Activated T-helper 1 cell treated with anti-CD3 and anti-CD28 coated beads, Interleukin-12 subunit alpha, Interleukin-12 subunit beta, Interleukin-2, Interleukin-4 antibody, amounts not matched to agents 30 ng/mL and 10 ng/mL and 1 ng/mL, durations not matched to agents 14 hours and 24 hours and 36 hours (primary cell): ENCODE results near the gene LGALS12. TPM values are rescaled to one million over a fixed set of nuclear protein-coding genes. Genes with fewer than 3 reads are reported as not detected.
A peak's percentile ranks its signal among the peaks of the same experiment; 100 is the strongest.
"Not testable (repeated sequence)": the region's sequence is repeated elsewhere in the genome, so short reads cannot be mapped to it uniquely, and the experiment has no call there.

ENCODE experiments used
- DNase-seq: peaks from one replicate; pipeline ENCODE4 v3.0.0; 2021; ENCODE audit warnings: low spot score
- H3K27ac Mint-ChIP-seq: one replicate; pipeline ENCODE4 v1.8.0; 2021; ENCODE audit warnings: mild to moderate bottlenecking, mixed read lengths
- H3K27me3 Mint-ChIP-seq: one replicate; pipeline ENCODE4 v1.8.0; 2022; ENCODE audit warnings: mild to moderate bottlenecking, moderate library complexity, mixed read lengths; ENCODE audit not compliant: insufficient read depth
- H3K36me3 Mint-ChIP-seq: one replicate; pipeline ENCODE4 v1.8.0; 2021; ENCODE audit warnings: low read depth, mixed read lengths
- H3K4me1 Mint-ChIP-seq: one replicate; pipeline ENCODE4 v1.8.0; 2021; ENCODE audit warnings: low read depth, mixed read lengths
- H3K4me3 Mint-ChIP-seq: one replicate; pipeline ENCODE4 v1.8.0; 2021; ENCODE audit warnings: mild to moderate bottlenecking, moderate library complexity, mixed read lengths
- H3K9me3 Mint-ChIP-seq: one replicate; pipeline ENCODE4 v1.8.0; 2021; ENCODE audit warnings: mixed read lengths
- intact Hi-C: fragments of 100-400 bp; cut with micrococcal nuclease; formaldehyde crosslinking; loops from one replicate; pipeline ENCODE4 v1.15.1; 2024
- total RNA-seq: library from RNA; stranded (reverse); gene quantifications from 2 replicates; pipeline ENCODE4 v1.2.3, GENCODE V29; 2022

Gene LGALS12
- total RNA-seq, 1 donor from 2014 or later: not detected

DNA sequence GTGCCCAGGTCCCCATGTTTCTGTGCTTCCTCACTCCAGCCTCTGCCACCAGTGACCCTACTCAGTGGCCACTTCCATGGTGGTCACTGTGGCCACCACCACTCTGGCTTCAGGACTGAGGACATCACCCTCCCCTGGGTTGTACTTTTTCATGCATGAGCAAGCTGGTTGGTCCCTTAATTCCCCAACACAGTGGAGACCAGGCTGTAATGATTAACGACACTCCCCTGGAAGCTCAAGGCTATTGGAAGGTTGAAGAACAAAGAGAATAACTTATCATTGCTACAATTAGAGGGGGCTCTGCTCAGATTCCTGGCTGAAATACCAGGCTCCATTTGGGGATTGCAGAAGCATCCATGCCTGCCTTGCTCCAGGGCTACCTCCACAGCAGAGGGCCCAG is 41.2 kb downstream of the LGALS12 start:
- Mint-ChIP-seq H3K4me1 (peaks cover 16% of the 10 kb centered on the region), H3K36me3 (peaks cover 32% of the 10 kb centered on the region), H3K27me3 (no peaks in the 10 kb centered on the region), H3K4me3 (no peak overlapping the region), H3K27ac (no peak overlapping the region), H3K9me3 (no peaks in the 10 kb centered on the region)
- no peak for DNase-seq
- intact Hi-C loops: no loop called here

- H3K9me3 Mint-ChIP-seq: no peaks in the 10 kb centered on the region
- no peaks in the 10 kb centered on the region for H3K27me3 Mint-ChIP-seq
- intact Hi-C loops: no loop called here
- H3K27ac Mint-ChIP-seq: no peak overlapping the region
- H3K4me1 Mint-ChIP-seq: peaks cover 24% of the 10 kb centered on the region
- peaks cover 27% of the 10 kb centered on the region for H3K36me3 Mint-ChIP-seq
- DNase-seq: no peak
- H3K4me3 Mint-ChIP-seq: no peak overlapping the region
Observed at GRCh38 chr11:63548178-63548577, 42.3 kb downstream of the LGALS12 start.

- H3K4me1 Mint-ChIP-seq: peaks cover 29% of the 10 kb centered on the region
- H3K27me3 Mint-ChIP-seq: no peaks in the 10 kb centered on the region
- no peak for DNase-seq
- intact Hi-C loops: no loop called here
- H3K4me3 Mint-ChIP-seq: no peak overlapping the region
- H3K36me3 Mint-ChIP-seq: peaks cover 20% of the 10 kb centered on the region
- no peaks in the 10 kb centered on the region for H3K9me3 Mint-ChIP-seq
- no peak overlapping the region for H3K27ac Mint-ChIP-seq
Observed at GRCh38 chr11:63549411-63549810, 43.5 kb downstream of the LGALS12 start.

DNA sequence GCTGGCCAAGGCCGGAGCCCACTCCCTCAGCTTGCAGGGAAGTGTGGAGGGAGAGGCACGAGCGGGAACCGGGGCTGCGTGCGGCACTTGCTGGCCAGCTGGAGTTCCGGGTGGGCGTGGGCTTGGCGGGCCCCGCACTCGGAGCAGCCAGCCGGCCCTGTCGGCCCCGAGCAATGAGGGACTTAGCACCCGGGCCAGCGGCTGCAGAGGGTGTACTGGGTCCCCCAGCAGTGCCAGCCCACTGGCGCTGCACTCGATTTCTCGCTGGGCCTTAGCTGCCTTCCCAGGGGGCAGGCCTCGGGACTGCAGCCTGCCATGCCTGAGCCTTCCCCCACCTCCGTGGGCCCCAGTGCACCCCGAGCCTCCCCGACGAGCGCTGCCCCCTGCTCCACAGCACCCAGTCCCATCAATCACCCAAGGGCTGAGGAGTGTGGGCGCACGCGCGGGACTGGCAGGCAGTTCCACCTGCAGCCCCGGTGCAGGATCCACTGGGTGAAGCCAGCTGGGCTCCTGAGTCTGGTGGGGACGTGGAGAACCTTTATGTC is 44.3 kb downstream of the LGALS12 start:
- H3K27me3 Mint-ChIP-seq, H3K9me3 Mint-ChIP-seq, DNase-seq, H3K27ac Mint-ChIP-seq, H3K4me3 Mint-ChIP-seq, intact Hi-C loops: not testable (repeated sequence)
- Mint-ChIP-seq H3K4me1 (peaks cover 35% of the 10 kb centered on the region), H3K36me3 (peaks cover 16% of the 10 kb centered on the region)

- Mint-ChIP-seq H3K9me3 (no peaks in the 10 kb centered on the region), H3K27ac (peak overlapping the region; percentile 49), H3K36me3 (peaks cover 12% of the 10 kb centered on the region), H3K4me3 (peak overlapping the region; percentile 25), H3K27me3 (no peaks in the 10 kb centered on the region), H3K4me1 (peaks cover 35% of the 10 kb centered on the region)
- DNase-seq: no peak
- intact Hi-C loops: no loop called here
Observed at GRCh38 chr11:63551091-63551888, 45.4 kb downstream of the LGALS12 start.

DNA sequence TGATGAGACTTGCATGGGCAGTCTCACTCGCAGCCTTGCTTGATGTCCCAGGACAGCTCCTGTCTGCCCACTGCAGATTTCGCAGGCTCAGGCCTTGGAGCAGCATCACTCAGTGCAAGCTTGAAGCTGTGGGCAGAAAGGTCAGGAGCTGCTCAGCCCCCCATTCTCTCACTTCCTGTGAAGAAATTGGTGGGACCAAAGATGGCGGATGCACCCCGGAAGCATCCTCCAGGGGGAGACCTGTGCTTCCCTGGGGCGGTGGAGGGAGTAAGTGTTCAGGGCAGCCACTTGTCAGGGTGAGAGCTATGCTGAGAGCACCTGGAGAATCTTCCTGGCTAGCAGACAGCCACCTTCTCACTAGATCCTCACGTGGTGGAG is 46.0 kb downstream of the LGALS12 start:
- intact Hi-C loops: no loop called here
- Mint-ChIP-seq H3K4me1 (peaks cover 35% of the 10 kb centered on the region), H3K36me3 (peaks cover 7% of the 10 kb centered on the region), H3K4me3 (no peak overlapping the region), H3K27ac (no peak overlapping the region), H3K9me3 (no peaks in the 10 kb centered on the region), H3K27me3 (no peaks in the 10 kb centered on the region)
- DNase-seq: no peak

- Mint-ChIP-seq H3K4me3 (peak overlapping the region; percentile 32), H3K27ac (peak overlapping the region; percentile 31), H3K9me3 (no peaks in the 10 kb centered on the region), H3K36me3 (peaks cover 6% of the 10 kb centered on the region), H3K27me3 (peaks cover 1% of the 10 kb centered on the region), H3K4me1 (peaks cover 35% of the 10 kb centered on the region)
- intact Hi-C loops: loop anchor here (1.0 kb wide), 2 partner anchors 14 to 18 kb away; no protein-coding TSS in a partner anchor
- DNase-seq: no peak
Observed at GRCh38 chr11:63552921-63553320, 47.0 kb downstream of the LGALS12 start.

DNA sequence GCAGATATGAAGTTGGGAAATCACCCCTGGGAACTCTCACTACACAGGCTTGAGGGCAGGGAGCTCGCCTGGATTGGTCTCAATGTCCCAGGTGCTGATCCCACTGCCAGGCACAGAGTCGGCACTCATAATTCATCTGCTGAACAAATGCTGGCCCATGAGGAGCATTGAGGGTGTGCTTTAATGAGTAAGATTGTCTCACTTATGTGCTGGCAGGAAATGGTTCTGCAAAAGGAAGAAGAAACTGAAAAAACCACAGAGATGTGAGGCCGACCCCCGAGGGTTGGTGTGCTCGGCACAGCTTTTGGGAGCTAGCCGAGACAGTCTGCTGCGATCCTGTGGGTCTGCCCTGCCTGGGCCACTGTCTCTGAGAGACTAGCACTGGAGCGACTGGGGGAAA is 47.9 kb downstream of the LGALS12 start:
- Mint-ChIP-seq H3K27me3 (peaks cover 1% of the 10 kb centered on the region), H3K4me1 (peaks cover 35% of the 10 kb centered on the region), H3K27ac (peak overlapping the region; percentile 88), H3K4me3 (peak overlapping the region; percentile 62), H3K36me3 (peaks cover 3% of the 10 kb centered on the region), H3K9me3 (no peaks in the 10 kb centered on the region)
- peak; percentile 53 for DNase-seq
- intact Hi-C loops: loop anchor here (1.0 kb wide), 3 partner anchors 11 to 18 kb away; no protein-coding TSS in a partner anchor

- intact Hi-C loops: loop anchor here (1.0 kb wide), 1 partner anchor 9 kb away; no protein-coding TSS in a partner anchor
- Mint-ChIP-seq H3K27ac (no peak overlapping the region), H3K4me3 (no peak overlapping the region)
Observed at GRCh38 chr11:63554877-63555223, 49.0 kb downstream of the LGALS12 start.

DNA sequence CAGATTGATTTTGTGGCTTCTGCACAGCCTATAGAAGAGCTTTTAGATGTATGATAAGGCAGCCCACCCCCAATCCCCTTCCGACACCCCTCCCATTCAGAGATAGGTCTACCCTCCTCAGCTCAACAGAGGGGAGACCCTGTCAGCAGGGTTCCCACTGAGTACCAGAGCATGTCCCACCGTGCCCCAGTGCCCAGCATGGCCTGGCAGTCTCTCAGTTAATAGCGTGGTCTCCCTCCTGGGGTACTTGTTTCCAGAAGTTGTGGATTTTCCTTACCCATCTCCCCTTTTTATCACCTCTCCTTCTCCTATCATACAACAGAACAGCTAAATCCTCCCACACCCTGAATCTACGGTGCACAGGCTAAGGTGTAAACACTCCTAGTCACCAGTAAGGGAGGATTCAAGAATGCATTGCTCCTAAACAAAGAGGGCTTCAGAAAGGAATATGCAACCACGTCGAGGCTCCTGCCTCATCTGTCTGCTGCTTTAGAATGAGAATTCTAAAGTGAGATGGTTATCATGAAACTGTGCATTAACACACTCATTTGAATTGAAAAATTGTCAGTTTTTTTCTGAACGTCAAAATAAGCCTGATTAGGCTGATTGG is 50.6 kb downstream of the LGALS12 start:
- no peak overlapping the region for H3K4me3 Mint-ChIP-seq
- peaks cover 43% of the 10 kb centered on the region for H3K4me1 Mint-ChIP-seq
- H3K36me3 Mint-ChIP-seq: peaks cover 3% of the 10 kb centered on the region
- DNase-seq: no peak
- H3K27me3 Mint-ChIP-seq: peaks cover 3% of the 10 kb centered on the region
- no peaks in the 10 kb centered on the region for H3K9me3 Mint-ChIP-seq
- no peak overlapping the region for H3K27ac Mint-ChIP-seq
- intact Hi-C loops: no loop called here

More at GRCh38 chr11:63554877-63555223, 49.0 kb downstream of the LGALS12 start:
- H3K36me3 Mint-ChIP-seq: peaks cover 3% of the 10 kb centered on the region
- H3K9me3 Mint-ChIP-seq: no peaks in the 10 kb centered on the region
- peaks cover 1% of the 10 kb centered on the region for H3K27me3 Mint-ChIP-seq
- peaks cover 36% of the 10 kb centered on the region for H3K4me1 Mint-ChIP-seq
- no peak for DNase-seq

DNA sequence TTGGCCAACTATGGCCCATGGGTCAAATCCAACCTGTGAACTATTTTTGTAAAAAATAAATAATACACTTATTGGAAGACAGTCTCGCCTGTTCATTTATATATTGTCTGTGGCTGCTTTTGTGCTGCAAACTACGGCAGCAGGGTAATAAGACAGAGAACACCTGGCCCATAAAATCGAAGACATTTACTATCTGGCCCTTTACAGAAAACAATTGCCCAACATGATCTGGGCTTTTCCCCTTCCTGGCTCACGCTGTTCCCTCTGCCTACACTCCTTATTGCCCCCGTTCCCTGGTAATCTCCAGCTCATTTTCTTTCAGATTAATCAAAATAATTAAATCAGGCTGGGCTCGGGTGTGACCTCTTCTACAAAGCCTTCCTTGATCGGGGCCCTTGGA is 51.7 kb downstream of the LGALS12 start:
- Mint-ChIP-seq H3K36me3 (peaks cover 3% of the 10 kb centered on the region), H3K4me1 (peaks cover 36% of the 10 kb centered on the region), H3K9me3 (no peaks in the 10 kb centered on the region), H3K27me3 (peaks cover 5% of the 10 kb centered on the region), H3K27ac (no peak overlapping the region), H3K4me3 (no peak overlapping the region)
- intact Hi-C loops: no loop called here
- DNase-seq: no peak

GRCh38 chr11:63558459-63559157 is 52.7 kb downstream of the LGALS12 start:
- H3K27me3 Mint-ChIP-seq: peaks cover 5% of the 10 kb centered on the region
- peaks cover 3% of the 10 kb centered on the region for H3K36me3 Mint-ChIP-seq
- intact Hi-C loops: no loop called here
- peaks cover 32% of the 10 kb centered on the region for H3K4me1 Mint-ChIP-seq
- no peak for DNase-seq
- H3K9me3 Mint-ChIP-seq: no peaks in the 10 kb centered on the region
- H3K27ac Mint-ChIP-seq: no peak overlapping the region
- no peak overlapping the region for H3K4me3 Mint-ChIP-seq
